CD14-positive monocyte (primary cell): Measurements from ENCODE around the gene WDR7. TPM values are rescaled to one million over a fixed set of nuclear protein-coding genes. Genes with fewer than 3 reads are reported as not detected.

Experiments
- DNase-seq, 3 donors: peaks; one replicate each; pipeline ENCODE4 v3.0.0-alpha.2; 2011 to 2022
- H2AFZ ChIP-seq: 2 replicates; pipeline ENCODE4 v1.6.0; 2012; ENCODE audit warnings: mild to moderate bottlenecking, low read depth, low read length, inconsistent platforms; ENCODE audit not compliant: insufficient read depth, poor library complexity, severe bottlenecking
- H3K27ac ChIP-seq, 2 donors: 1 replicate in 1 of 2; 2 replicates in 1 of 2; pipeline ENCODE4 v1.5.1; 2012 to 2013; ENCODE audit warnings: low read length in 2 of 2, control low read depth in 1 of 2, inconsistent platforms in 1 of 2, low read depth in 1 of 2, mild to moderate bottlenecking in 1 of 2
- H3K27me3 ChIP-seq, 2 donors: one replicate each; pipeline versions ENCODE4 v1.6.0 to v1.6.1; 2011 to 2013; ENCODE audit warnings: low read length in 2 of 2; ENCODE audit not compliant: control insufficient read depth in 2 of 2, insufficient read depth in 2 of 2
- H3K36me3 ChIP-seq, 2 donors: replicated peaks in 1 of 2; 1 replicate in 1 of 2; 2 replicates in 1 of 2; pipeline versions ENCODE4 v1.5.1 to v1.6.1; 2012 to 2013; ENCODE audit warnings: low read length in 2 of 2, control low read depth in 1 of 2, inconsistent platforms in 1 of 2, mild to moderate bottlenecking in 1 of 2; ENCODE audit not compliant: insufficient read depth in 2 of 2, control insufficient read depth in 1 of 2
- H3K4me1 ChIP-seq, 2 donors: 1 replicate in 1 of 2; 2 replicates in 1 of 2; pipeline versions ENCODE4 v1.5.1 to v1.6.1; 2012 to 2013; ENCODE audit warnings: low read length in 2 of 2, control low read depth in 1 of 2, inconsistent platforms in 1 of 2, mild to moderate bottlenecking in 1 of 2, moderate library complexity in 1 of 2; ENCODE audit not compliant: insufficient read depth in 2 of 2, control insufficient read depth in 1 of 2
- H3K4me2 ChIP-seq: replicated peaks from 2 replicates; pipeline ENCODE3; 2012; ENCODE audit warnings: low read length, moderate library complexity, mild to moderate bottlenecking; ENCODE audit not compliant: poor library complexity, severe bottlenecking; ENCODE audit errors: extremely low read depth
- H3K4me3 ChIP-seq, 3 experiments: fragments of 200-600 bp in 1 of 3; sonication (generic) in 1 of 3; replicated peaks in 1 of 3; 1 replicate in 2 of 3; 2 replicates in 1 of 3; pipeline ENCODE4 v1.5.1; 2011 to 2013; ENCODE audit warnings: low read length in 3 of 3, mild to moderate bottlenecking in 3 of 3, control low read depth in 2 of 3, low read depth in 2 of 3, inconsistent platforms in 1 of 3, moderate library complexity in 1 of 3
- H3K79me2 ChIP-seq: 2 replicates; pipeline ENCODE4 v1.6.0; 2012; ENCODE audit warnings: mild to moderate bottlenecking, control low read depth, inconsistent platforms, low read length, moderate library complexity; ENCODE audit not compliant: insufficient read depth
- H3K9ac ChIP-seq: 2 replicates; pipeline ENCODE4 v1.6.0; 2017; ENCODE audit warnings: low read length, mild to moderate bottlenecking; ENCODE audit not compliant: insufficient read depth, poor library complexity, severe bottlenecking
- H3K9me3 ChIP-seq, 2 donors: replicated peaks in 1 of 2; 1 replicate in 1 of 2; 2 replicates in 1 of 2; pipeline versions ENCODE4 v1.5.1 to v1.6.1; 2012 to 2013; ENCODE audit warnings: low read length in 2 of 2, control low read depth in 1 of 2; ENCODE audit not compliant: control insufficient read depth in 1 of 2, insufficient read depth in 1 of 2
- H4K20me1 ChIP-seq: 2 replicates; pipeline ENCODE4 v1.6.0; 2012; ENCODE audit warnings: mild to moderate bottlenecking, low read length, control low read depth, moderate library complexity; ENCODE audit not compliant: insufficient read depth
- H3K27ac Mint-ChIP-seq, 7 donors: one replicate each; pipeline ENCODE4 v1.8.0; 2020; ENCODE audit warnings: mild to moderate bottlenecking in 7 of 7, mixed read lengths in 7 of 7, moderate library complexity in 6 of 7, inconsistent platforms in 2 of 7
- H3K27me3 Mint-ChIP-seq, 3 donors: one replicate each; pipeline ENCODE4 v1.8.0; 2021 to 2022; ENCODE audit warnings: low read depth in 3 of 3, mild to moderate bottlenecking in 3 of 3, mixed read lengths in 3 of 3, moderate library complexity in 3 of 3, inconsistent platforms in 1 of 3
- H3K36me3 Mint-ChIP-seq, 2 donors: one replicate each; pipeline ENCODE4 v1.8.0; 2020; ENCODE audit warnings: mixed read lengths in 2 of 2, inconsistent platforms in 1 of 2, mild to moderate bottlenecking in 1 of 2
- H3K4me1 Mint-ChIP-seq: one replicate; pipeline ENCODE4 v1.8.0; 2020; ENCODE audit warnings: mild to moderate bottlenecking, mixed read lengths
- H3K4me3 Mint-ChIP-seq, 2 donors: one replicate each; pipeline ENCODE4 v1.8.0; 2020; ENCODE audit warnings: mild to moderate bottlenecking in 2 of 2, mixed read lengths in 2 of 2, moderate library complexity in 1 of 2
- H3K9me3 Mint-ChIP-seq, 7 donors: one replicate each; pipeline ENCODE4 v1.8.0; 2020 to 2022; ENCODE audit warnings: mixed read lengths in 7 of 7, mild to moderate bottlenecking in 6 of 7, moderate library complexity in 6 of 7, inconsistent platforms in 2 of 7
- CTCF ChIP-seq: fragments of 200-600 bp; IDR thresholded peaks from one replicate; pipeline ENCODE4 v1.8.0; 2022; ENCODE audit warnings: antibody characterized with exemption, mild to moderate bottlenecking
- WGBS: methylation state at CpG from one replicate; pipeline ENCODE4 v1.1.5; 2013; ENCODE audit warnings: missing lambda C conversion rate; ENCODE audit not compliant: insufficient coverage; 5-methylcytosine and 5-hydroxymethylcytosine counted together
- intact Hi-C, 2 donors: fragments of 100-400 bp; cut with micrococcal nuclease; formaldehyde crosslinking; loops; one replicate each; pipeline versions ENCODE4 v1.15.0 to v1.15.1; 2023
- polyA plus RNA-seq, 3 donors: library from polyadenylated mRNA; depleted of rRNA in 1 of 3; unstranded in 2 of 3; stranded (reverse) in 1 of 3; fragments of 300-500 nt in 2 of 3; fragments of >200 nt in 1 of 3; fragmentation: Illumina TruSeq in 2 of 3; gene quantifications; 1 replicate in 2 of 3; 2 replicates in 1 of 3; pipeline ENCODE4 v1.2.3, GENCODE V29; 2012 to 2021

The WDR7 gene
- polyA plus RNA-seq, 3 donors = 9.1 to 23.6 (median 9.5) TPM

GRCh38 chr18:57075716-57076400, 424.7 kb downstream of the WDR7 start:
- 95% methylated on average over 15 of the region's 17 CpGs for WGBS
- no peaks in the 10 kb centered on the region for H3K27me3 Mint-ChIP-seq
- Histone ChIP-seq H3K27me3 (no peaks in the 10 kb centered on the region), H3K4me2 (no peak overlapping the region), H3K27ac (no peak overlapping the region), H3K4me3 (no peak overlapping the region), H3K9me3 (no peaks in the 10 kb centered on the region), H3K79me2 (no peaks in the 10 kb centered on the region), H3K9ac (no peak overlapping the region), H3K36me3 (no peaks in the 10 kb centered on the region), H3K4me1 (peaks cover 22 to 31% of the 10 kb centered on the region in 2 donors), H4K20me1 (no peaks in the 10 kb centered on the region), H2AFZ (no peak overlapping the region)
- no peak overlapping the region for H3K4me3 Mint-ChIP-seq
- H3K9me3 Mint-ChIP-seq = peaks cover 0 to 3% (median 0%) of the 10 kb centered on the region in 7 donors
- DNase-seq = no peak
- H3K36me3 Mint-ChIP-seq = no peaks in the 10 kb centered on the region
- no peak for TF ChIP-seq CTCF
- intact Hi-C loops = no loop called here
- peak overlapping the region in 1 of 7 donors; percentile 42 for H3K27ac Mint-ChIP-seq
- peaks cover 37% of the 10 kb centered on the region for H3K4me1 Mint-ChIP-seq

GRCh38 chr18:57077005-57077765, 426.0 kb downstream of the WDR7 start:
- Histone ChIP-seq H3K4me1 (peaks cover 27 to 37% of the 10 kb centered on the region in 2 donors), H3K36me3 (no peaks in the 10 kb centered on the region), H3K27me3 (no peaks in the 10 kb centered on the region), H2AFZ (no peak overlapping the region), H3K4me3 (no peak overlapping the region), H3K4me2 (no peak overlapping the region), H4K20me1 (no peaks in the 10 kb centered on the region), H3K9me3 (no peaks in the 10 kb centered on the region), H3K79me2 (no peaks in the 10 kb centered on the region), H3K27ac (no peak overlapping the region), H3K9ac (no peak overlapping the region)
- intact Hi-C loops = no loop called here
- Mint-ChIP-seq H3K4me1 (peaks cover 45% of the 10 kb centered on the region), H3K27ac (no peak overlapping the region), H3K9me3 (peaks cover 0 to 3% (median 0%) of the 10 kb centered on the region in 7 donors), H3K4me3 (no peak overlapping the region), H3K27me3 (peaks cover 0 to 1% (median 0%) of the 10 kb centered on the region in 3 donors), H3K36me3 (no peaks in the 10 kb centered on the region)
- TF ChIP-seq CTCF = no peak
- DNase-seq = no peak
- WGBS = 77% methylated on average over 9 of the region's 13 CpGs
